Measurements from ENCODE around the gene SEC14L1.
"Not testable (repeated sequence)": the region's sequence is repeated elsewhere in the genome, so short reads cannot be mapped to it uniquely, and the experiment has no call there.

The SEC14L1 gene

GRCh38 chr17:77133087-77133638, 7.6 kb upstream of the SEC14L1 start:
- TF ChIP-seq, protein P1, sequence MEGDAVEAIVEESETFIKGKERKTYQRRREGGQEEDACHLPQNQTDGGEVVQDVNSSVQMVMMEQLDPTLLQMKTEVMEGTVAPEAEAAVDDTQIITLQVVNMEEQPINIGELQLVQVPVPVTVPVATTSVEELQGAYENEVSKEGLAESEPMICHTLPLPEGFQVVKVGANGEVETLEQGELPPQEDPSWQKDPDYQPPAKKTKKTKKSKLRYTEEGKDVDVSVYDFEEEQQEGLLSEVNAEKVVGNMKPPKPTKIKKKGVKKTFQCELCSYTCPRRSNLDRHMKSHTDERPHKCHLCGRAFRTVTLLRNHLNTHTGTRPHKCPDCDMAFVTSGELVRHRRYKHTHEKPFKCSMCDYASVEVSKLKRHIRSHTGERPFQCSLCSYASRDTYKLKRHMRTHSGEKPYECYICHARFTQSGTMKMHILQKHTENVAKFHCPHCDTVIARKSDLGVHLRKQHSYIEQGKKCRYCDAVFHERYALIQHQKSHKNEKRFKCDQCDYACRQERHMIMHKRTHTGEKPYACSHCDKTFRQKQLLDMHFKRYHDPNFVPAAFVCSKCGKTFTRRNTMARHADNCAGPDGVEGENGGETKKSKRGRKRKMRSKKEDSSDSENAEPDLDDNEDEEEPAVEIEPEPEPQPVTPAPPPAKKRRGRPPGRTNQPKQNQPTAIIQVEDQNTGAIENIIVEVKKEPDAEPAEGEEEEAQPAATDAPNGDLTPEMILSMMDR (IDR thresholded peaks at IDR 0.05; ENCODE audit: low read depth, low read length) = no peak
- Histone ChIP-seq H3K36me3 (no peaks in the 10 kb centered on the region), H3K27ac (no peak overlapping the region), H3K27me3 (ENCODE audit: insufficient read depth, low read depth, severe bottlenecking) (no peaks in the 10 kb centered on the region), H3K4me3 (ENCODE audit: low read depth, low read length) (no peak overlapping the region), H3K9me3 (ENCODE audit: severe bottlenecking) (peaks cover 16% of the 10 kb centered on the region)
- DNase-seq = no peak

DNA sequence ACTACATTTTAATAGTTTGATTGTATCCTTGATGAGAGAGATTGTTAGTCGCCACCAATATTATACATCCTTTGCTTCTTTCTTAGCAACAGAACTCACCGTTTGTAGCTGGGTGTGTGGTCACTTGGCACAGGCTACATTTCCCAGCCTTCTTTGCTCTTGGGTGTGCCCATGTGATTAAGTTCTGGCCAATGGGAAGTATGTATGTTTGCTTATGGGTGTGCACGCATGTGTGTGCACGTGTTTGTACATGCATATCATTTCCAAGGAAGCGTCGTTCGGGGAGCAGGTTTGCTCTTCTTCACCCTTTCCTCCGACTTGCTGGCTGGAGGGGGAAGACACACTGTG, 4.4 kb upstream of the SEC14L1 start:
- no peak for DNase-seq
- Histone ChIP-seq H3K36me3 (no peaks in the 10 kb centered on the region), H3K4me3 (ENCODE audit: low read depth, low read length) (no peak overlapping the region), H3K9me3 (ENCODE audit: severe bottlenecking) (peaks cover 20% of the 10 kb centered on the region), H3K27me3 (ENCODE audit: insufficient read depth, low read depth, severe bottlenecking) (no peaks in the 10 kb centered on the region), H3K27ac (no peak overlapping the region)
- TF ChIP-seq, protein P1 (IDR thresholded peaks at IDR 0.05; ENCODE audit: low read depth, low read length) = no peak

DNA sequence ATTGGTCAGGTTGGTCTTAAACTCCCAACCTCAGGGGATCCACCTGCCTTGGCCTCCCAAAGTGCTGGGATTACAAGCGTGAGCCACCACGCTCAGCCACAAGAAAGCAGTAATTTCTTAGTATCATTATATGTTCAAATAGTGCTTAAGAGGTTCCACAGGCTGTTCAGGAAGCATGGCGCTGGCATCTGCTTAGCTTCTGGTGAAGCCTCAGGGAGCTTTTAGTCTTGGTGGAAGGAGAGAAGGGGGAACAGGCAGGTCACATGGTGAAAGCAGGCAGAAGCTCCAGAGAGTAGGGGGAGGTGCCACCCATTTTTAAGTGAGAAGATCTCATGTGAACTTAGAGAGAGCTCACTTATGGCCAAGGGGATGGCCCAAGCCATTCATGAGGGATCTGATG, 3.7 kb upstream of the SEC14L1 start:
- TF ChIP-seq, protein P1 (IDR thresholded peaks at IDR 0.05; ENCODE audit: low read depth, low read length) = no peak
- DNase-seq = no peak
- Histone ChIP-seq H3K27me3 (ENCODE audit: insufficient read depth, low read depth, severe bottlenecking) (no peaks in the 10 kb centered on the region), H3K36me3 (no peaks in the 10 kb centered on the region), H3K9me3 (ENCODE audit: severe bottlenecking) (peaks cover 20% of the 10 kb centered on the region), H3K4me3 (ENCODE audit: low read depth, low read length) (no peak overlapping the region), H3K27ac (no peak overlapping the region)

GRCh38 chr17:77137886-77138285, 2.9 kb upstream of the SEC14L1 start:
- not testable (repeated sequence) for H3K27ac ChIP-seq; H3K27me3 ChIP-seq (ENCODE audit: insufficient read depth, low read depth, severe bottlenecking); H3K36me3 ChIP-seq; DNase-seq; H3K4me3 ChIP-seq (ENCODE audit: low read depth, low read length)
- H3K9me3 ChIP-seq (ENCODE audit: severe bottlenecking) = peaks cover 20% of the 10 kb centered on the region

GRCh38 chr17:77140166-77140877, 447 bp upstream of the SEC14L1 start:
- peak overlapping the region; percentile 93 for H3K27ac ChIP-seq
- TF ChIP-seq, protein P1 (IDR thresholded peaks at IDR 0.05; ENCODE audit: low read depth, low read length) = peak; percentile 5; the same call in 1 of the 2 replicates

DNA sequence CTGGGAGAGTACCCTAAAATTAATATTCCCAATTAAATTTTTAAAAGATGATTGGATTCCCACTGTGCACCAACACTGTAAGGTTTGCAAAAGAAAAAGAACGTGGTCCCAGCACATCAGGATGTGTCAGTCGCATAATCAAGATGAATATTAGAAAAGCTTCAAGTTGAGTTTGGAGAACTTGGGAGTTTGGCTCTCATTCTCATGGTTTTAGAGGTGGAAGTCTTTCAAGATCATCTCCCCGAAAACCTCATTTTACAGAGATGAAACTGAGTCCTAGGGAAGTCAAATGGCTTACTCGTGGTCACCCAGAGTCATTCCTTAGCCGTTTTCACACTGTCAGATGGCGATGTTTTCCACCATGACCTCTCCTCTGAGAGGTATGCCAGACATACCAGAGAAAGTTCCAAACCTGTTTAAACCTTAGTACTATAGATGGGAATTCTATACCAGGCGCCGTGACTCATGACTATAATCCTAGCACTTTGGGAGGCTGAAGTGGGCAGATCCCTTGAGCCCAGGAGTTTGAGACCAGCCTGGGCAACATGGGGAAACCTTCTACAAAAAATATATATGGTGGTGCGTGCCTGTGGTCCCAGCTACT, 1.2 kb downstream of the SEC14L1 start:
- Histone ChIP-seq H3K36me3 (peaks cover 37% of the 10 kb centered on the region), H3K9me3 (ENCODE audit: severe bottlenecking) (peaks cover 17% of the 10 kb centered on the region), H3K27ac (no peak overlapping the region; the same call in 1 of the 2 replicates), H3K27me3 (ENCODE audit: insufficient read depth, low read depth, severe bottlenecking) (no peaks in the 10 kb centered on the region), H3K4me3 (ENCODE audit: low read depth, low read length) (peak overlapping the region; percentile 78)
- TF ChIP-seq, protein P1 (IDR thresholded peaks at IDR 0.05; ENCODE audit: low read depth, low read length) = no peak
- no peak for DNase-seq

More at GRCh38 chr17:77140166-77140877, 447 bp upstream of the SEC14L1 start:
- H3K36me3 ChIP-seq = peaks cover 28% of the 10 kb centered on the region
- peak overlapping the region; percentile 36 for H3K4me3 ChIP-seq (ENCODE audit: low read depth, low read length)
- H3K9me3 ChIP-seq (ENCODE audit: severe bottlenecking) = peaks cover 20% of the 10 kb centered on the region
- no peaks in the 10 kb centered on the region for H3K27me3 ChIP-seq (ENCODE audit: insufficient read depth, low read depth, severe bottlenecking)
- DNase-seq = peak; percentile 100
